Mucosa of rectum (tissue), 2 donors: ENCODE results near the gene TAF4.

Experiments used
- H3K27ac ChIP-seq, 2 donors: one replicate each; pipeline ENCODE4 v1.7.0; 2013; ENCODE audit warnings: inconsistent platforms in 2 of 2, low read depth in 2 of 2, low read length in 2 of 2
- H3K27me3 ChIP-seq, 2 donors: one replicate each; pipeline ENCODE4 v1.7.0; 2013; ENCODE audit warnings: low read length in 2 of 2; ENCODE audit not compliant: control insufficient read depth in 2 of 2, insufficient read depth in 2 of 2
- H3K36me3 ChIP-seq, 2 donors: one replicate each; pipeline ENCODE4 v1.7.0; 2013; ENCODE audit warnings: low read length in 2 of 2; ENCODE audit not compliant: control insufficient read depth in 2 of 2, insufficient read depth in 2 of 2
- H3K4me1 ChIP-seq, 2 donors: one replicate each; pipeline ENCODE4 v1.7.0; 2013; ENCODE audit warnings: low read length in 2 of 2, mild to moderate bottlenecking in 1 of 2; ENCODE audit not compliant: control insufficient read depth in 2 of 2, insufficient read depth in 2 of 2
- H3K4me3 ChIP-seq, 2 donors: one replicate each; pipeline ENCODE4 v1.7.0; 2013; ENCODE audit warnings: low read length in 2 of 2
- H3K9ac ChIP-seq, 2 donors: one replicate each; pipeline ENCODE4 v1.7.0; 2013; ENCODE audit warnings: low read length in 2 of 2, low read depth in 1 of 2, mild to moderate bottlenecking in 1 of 2
- H3K9me3 ChIP-seq, 2 donors: one replicate each; pipeline ENCODE4 v1.7.0; 2013; ENCODE audit warnings: low read length in 2 of 2; ENCODE audit not compliant: control insufficient read depth in 2 of 2
- donor health status: healthy.
- donor health status: Normal muscosa, but diverticular disease.

The TAF4 gene

DNA sequence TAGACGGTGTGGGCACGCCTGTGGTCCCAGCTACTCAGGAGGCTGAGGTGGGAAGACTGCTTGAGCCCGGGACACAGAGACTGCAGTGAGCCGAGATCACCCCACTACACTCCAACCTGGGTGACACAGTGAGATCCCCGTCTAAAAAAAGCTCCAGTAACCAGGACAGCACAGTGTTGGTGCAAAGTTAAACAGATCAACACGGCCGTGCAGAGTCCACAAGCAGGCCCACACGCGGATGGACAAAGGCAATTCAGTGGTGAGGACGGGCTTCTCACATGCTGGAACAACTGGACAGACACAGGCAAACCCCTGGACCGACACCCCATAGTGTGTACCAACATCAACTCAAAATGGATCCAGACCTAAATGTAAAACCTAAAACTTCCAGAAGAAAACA, 41.7 kb downstream of the TAF4 start:
- peaks cover 0 to 4% of the 10 kb centered on the region in 2 donors for H3K4me1 ChIP-seq
- no peaks in the 10 kb centered on the region for H3K36me3 ChIP-seq
- no peaks in the 10 kb centered on the region for H3K27me3 ChIP-seq
- no peaks in the 10 kb centered on the region for H3K9me3 ChIP-seq
- no peak overlapping the region for H3K4me3 ChIP-seq
- H3K27ac ChIP-seq: no peak overlapping the region
- H3K9ac ChIP-seq: no peak overlapping the region

DNA sequence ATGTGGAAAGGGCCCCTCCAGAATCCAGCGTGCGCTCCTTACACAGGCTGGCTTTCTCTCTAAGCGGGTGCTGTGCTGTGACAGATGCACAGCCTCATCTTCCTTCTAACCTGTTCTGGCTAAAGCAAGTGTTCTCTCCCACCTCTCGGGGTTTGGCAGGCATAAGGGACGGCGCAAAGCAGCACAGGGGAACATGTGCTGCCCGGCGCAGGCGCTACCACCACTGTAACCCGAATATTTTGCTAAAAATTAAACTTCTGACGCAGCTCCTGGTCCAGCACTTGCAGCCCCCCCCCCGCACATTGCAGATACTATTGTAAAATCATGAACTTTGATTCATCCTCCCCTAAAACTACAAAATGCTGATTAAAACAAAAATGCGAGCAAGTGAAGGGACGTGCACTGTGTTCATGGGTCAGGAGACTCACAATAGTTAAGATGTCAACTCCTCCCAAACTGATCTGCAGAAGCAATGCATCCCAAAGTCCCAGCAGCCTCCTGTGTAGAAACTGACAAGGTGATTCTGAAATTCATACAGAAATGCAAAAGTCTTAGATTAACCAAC, 43.0 kb downstream of the TAF4 start:
- H3K36me3 ChIP-seq: no peaks in the 10 kb centered on the region
- no peak overlapping the region for H3K27ac ChIP-seq
- H3K9me3 ChIP-seq: no peaks in the 10 kb centered on the region
- H3K9ac ChIP-seq: no peak overlapping the region
- H3K4me1 ChIP-seq: peaks cover 0 to 4% of the 10 kb centered on the region in 2 donors
- no peaks in the 10 kb centered on the region for H3K27me3 ChIP-seq
- no peak overlapping the region for H3K4me3 ChIP-seq

DNA sequence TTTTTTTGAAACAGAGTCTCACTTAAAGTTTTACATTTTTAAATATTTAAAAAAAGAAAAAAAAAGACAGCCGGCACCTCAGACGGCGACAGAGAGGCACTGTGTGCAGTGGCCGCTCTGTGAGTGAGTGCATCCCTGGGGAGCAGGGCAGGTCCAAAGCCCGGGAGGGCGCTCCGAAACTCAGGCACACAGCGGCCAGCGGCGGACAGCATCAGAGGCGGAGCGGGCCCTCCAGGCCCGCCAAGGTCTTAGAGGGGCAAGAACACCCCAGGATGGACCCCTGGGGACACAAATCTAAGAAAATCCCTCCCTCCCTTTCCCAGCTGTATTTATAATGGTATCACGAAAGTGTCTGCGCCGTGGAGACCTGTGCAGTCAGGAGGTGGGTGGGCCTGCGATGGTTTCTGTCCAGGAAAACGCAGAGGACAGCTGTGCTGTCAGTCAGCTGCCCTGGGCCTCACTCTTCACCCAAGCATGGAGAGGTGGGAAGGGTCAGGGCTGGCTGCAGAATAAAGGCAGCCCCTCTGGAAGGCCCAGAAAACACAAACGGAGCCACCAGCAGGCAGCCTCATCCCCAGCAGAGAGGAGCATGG, 43.8 kb downstream of the TAF4 start:
- Histone ChIP-seq H3K4me3 (no peak overlapping the region), H3K36me3 (no peaks in the 10 kb centered on the region), H3K4me1 (peaks cover 0 to 4% of the 10 kb centered on the region in 2 donors), H3K27ac (no peak overlapping the region), H3K9ac (no peak overlapping the region), H3K27me3 (no peaks in the 10 kb centered on the region), H3K9me3 (no peaks in the 10 kb centered on the region)

DNA sequence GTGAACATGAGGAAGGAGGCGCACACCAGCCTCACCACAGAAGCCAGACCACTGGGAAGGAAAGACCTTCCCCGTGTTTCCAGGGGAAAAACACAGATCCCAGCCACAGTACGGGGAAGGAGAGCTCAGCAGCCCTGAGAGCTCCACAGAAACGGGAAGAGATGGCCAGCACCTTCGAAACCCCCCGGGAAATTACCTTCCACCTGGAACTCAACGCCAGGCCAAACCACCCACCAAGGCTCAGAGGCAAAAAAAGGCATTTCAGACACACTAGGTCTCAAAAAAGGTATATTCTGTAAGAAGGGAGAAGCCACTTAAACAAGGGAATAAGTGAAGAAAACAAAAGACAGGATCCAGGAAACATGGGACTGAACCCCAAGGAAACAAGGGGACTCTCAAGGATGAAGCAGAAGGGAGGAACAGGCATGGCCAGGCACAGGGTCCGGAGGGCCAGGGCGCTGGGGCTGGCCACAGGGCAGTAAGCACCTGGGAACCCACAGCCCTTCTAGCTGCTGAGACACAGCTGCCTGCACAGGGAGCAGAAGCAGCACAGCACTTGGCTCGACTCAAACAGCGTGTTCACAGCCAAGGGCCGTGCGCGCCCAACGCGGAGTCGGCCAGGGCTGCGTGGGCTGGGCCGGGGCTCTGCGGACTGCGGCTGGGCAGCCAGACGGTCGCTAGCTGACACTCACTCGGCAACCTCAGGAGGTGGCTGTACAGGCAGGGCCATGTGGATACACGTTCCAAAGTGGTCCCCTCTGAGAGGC, 44.6 kb downstream of the TAF4 start:
- Histone ChIP-seq H3K9ac (no peak overlapping the region), H3K9me3 (no peaks in the 10 kb centered on the region), H3K4me1 (peaks cover 0 to 4% of the 10 kb centered on the region in 2 donors), H3K27ac (no peak overlapping the region), H3K36me3 (no peaks in the 10 kb centered on the region), H3K27me3 (no peaks in the 10 kb centered on the region), H3K4me3 (no peak overlapping the region)

DNA sequence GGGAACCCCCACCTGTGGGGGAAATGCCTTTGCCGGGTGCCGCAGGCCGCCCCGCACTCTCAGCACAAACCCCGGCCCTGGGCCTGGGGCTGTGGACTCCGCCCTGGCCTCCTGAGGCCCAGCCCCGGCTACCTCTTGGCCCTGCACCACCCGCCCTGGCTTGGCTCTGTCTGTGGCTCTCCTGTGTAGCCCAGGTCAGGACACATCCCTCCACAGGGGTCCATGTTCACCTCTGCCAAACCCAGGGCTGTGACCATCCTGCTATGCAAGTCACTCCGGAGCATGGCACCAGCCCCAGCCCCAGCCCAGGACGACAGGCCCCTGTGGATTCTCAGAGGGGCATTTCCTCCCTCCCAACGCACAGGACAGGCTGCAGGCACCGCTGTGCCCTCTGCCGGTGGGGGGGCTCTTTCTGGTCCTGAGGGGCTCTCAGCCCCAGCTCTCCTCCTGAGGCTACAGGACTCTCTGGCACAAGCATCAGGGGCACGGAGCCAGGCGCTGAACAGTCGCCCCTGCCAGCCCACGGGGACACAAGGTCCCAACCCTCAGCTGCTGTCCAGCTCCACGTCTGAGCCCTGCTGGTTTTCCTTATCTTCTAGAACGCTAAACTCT, 45.7 kb downstream of the TAF4 start:
- H3K27ac ChIP-seq: no peak overlapping the region
- no peak overlapping the region for H3K4me3 ChIP-seq
- no peak overlapping the region for H3K9ac ChIP-seq
- no peaks in the 10 kb centered on the region for H3K9me3 ChIP-seq
- H3K4me1 ChIP-seq: no peaks in the 10 kb centered on the region
- no peaks in the 10 kb centered on the region for H3K27me3 ChIP-seq
- H3K36me3 ChIP-seq: no peaks in the 10 kb centered on the region

DNA sequence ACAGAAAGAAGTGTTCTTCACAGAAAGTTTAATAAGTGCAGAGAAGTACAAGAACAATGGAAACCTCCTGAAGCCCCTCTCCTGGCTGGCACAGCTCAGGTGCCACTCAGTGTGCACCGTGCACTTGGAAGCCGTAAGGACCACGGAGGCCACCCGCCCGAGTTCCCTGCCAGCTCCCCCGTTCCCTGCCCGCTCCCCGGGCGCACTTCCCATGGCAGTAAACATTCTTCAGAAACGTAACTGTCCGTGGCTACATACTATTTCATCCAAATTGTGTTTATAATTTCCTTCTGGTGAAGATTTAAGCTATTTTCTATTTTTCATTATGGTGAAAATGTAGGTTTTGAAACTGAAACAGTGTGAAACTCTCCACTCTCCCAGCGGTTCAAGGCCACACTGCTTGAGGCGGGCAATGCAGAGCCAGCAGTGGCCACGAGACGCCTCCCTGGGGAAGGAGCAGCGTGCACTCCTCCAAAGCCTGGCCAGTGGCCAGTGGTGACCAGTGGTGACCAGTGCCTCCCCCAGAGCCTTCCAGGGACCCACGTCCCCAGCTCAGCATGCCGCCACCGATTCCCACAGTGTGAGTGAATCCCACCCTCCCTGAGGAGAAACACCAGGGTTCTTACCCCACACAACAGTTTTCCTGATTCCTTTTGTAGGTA, 46.4 kb downstream of the TAF4 start:
- Histone ChIP-seq H3K4me1 (no peaks in the 10 kb centered on the region), H3K27ac (no peak overlapping the region)

DNA sequence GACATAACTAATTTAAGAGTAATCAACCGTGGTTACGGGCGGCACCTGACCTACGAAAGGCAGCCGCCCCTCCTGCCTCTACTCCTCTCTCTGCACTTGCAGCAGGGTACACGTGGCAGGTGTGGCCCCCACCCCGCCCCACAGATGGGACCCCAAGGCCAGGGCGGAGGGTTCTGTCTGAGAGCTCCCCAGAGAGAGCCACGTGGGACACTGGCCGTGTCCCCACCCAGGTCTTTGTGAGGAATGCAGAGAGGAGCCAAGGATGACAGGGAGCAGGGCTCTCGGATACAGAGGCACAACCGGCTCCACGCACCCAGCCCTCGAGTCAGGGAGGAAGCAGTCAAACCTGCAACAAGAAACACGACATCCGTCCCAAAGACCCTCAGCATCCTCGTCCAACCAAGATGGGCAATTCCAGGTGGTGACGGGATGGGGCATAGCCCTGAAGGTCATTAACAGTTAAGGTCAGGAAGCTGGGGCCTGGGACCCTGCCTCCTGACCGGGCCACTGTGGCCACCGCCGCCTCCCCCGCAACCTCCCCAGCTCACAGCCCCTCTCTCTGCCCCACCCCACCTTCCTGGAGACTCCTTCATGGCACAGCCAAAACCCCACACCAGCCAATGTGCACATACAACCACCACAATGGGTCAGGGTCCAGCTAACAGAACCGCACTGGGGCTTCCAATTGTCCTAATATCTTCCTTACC, 47.1 kb downstream of the TAF4 start:
- H3K9me3 ChIP-seq: no peaks in the 10 kb centered on the region
- H3K4me1 ChIP-seq: no peaks in the 10 kb centered on the region
- no peak overlapping the region for H3K9ac ChIP-seq
- H3K36me3 ChIP-seq: peaks cover under 1 to 8% of the 10 kb centered on the region in 2 donors
- no peak overlapping the region for H3K27ac ChIP-seq
- no peak overlapping the region for H3K4me3 ChIP-seq
- H3K27me3 ChIP-seq: no peaks in the 10 kb centered on the region

More for the DNA sequence above, 46.4 kb downstream of the TAF4 start:
- no peak overlapping the region for H3K4me3 ChIP-seq
- no peaks in the 10 kb centered on the region for H3K9me3 ChIP-seq
- H3K27me3 ChIP-seq: no peaks in the 10 kb centered on the region
- H3K36me3 ChIP-seq: peaks cover 0 to 2% of the 10 kb centered on the region in 2 donors
- H3K9ac ChIP-seq: no peak overlapping the region

DNA sequence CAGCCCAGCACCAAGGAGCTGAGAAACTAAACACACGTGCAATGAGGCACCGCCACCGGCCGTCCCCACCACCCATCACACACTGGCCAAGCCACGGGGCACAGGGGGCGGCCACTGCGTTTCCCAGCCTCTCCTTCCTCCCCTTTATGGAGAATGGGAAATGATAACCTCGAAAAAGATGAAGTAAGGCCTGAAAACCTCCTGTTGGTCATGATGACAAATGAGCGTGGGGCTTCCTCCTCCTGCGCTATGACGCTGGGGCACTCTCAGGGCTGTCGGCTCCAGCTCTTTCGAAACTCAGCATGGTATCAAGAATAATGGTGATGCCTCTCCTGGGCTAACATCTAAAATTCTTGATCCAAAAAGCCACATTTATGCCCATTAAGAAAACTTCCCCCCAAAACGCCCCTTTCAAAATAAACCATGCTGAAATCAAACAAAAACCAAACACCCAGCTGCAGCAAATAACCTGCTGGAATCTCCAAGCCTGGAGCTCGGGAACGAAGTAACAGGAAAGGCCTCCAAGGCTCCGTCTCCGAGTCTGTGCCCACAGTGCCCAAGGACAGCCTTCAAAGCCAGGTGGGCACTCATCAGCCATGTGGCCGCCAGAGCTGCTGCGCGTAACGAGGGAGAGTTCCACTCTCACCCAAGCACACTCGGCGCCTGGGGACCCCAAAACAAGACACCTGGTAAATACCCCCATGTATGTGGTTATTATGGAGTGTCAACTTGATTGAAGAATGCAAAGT, 50.0 kb downstream of the TAF4 start:
- no peaks in the 10 kb centered on the region for H3K4me1 ChIP-seq
- H3K4me3 ChIP-seq: no peak overlapping the region
- H3K36me3 ChIP-seq: peaks cover 16 to 22% of the 10 kb centered on the region in 2 donors
- H3K27me3 ChIP-seq: no peaks in the 10 kb centered on the region
- no peaks in the 10 kb centered on the region for H3K9me3 ChIP-seq
- no peak overlapping the region for H3K27ac ChIP-seq
- H3K9ac ChIP-seq: no peak overlapping the region

DNA sequence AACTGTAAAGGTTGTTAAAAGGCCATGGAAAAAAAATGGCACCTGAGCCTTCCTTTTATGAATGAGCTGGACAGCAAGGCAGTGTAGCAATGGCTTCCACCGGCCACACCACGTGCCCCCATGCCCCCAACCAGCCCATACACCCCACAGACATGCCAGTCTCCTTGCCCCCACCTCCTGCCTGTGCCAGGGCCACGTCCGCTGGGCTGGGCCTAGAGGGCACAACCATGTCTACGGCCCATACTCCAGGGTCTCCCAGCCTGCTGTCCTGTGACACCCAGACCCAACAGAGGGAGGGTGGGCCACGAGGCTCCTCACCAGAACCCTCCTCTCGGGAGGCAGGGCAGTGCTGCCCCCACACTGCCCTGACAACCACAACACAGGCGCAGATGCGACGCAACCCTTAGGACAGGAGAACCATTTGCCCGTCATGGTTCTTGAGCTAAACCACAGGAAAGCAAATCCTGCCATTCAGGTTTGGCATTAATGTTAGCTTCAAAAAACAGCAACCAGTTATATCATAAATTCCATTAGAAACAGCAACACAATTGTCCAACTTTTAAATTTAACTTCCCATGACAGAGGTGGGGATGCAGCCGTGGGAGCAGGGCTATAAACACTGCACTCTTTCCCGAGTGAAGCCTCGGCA, 50.7 kb downstream of the TAF4 start:
- peaks cover 16 to 25% of the 10 kb centered on the region in 2 donors for H3K36me3 ChIP-seq
- no peak overlapping the region for H3K27ac ChIP-seq
- no peaks in the 10 kb centered on the region for H3K27me3 ChIP-seq
- H3K4me1 ChIP-seq: no peaks in the 10 kb centered on the region
- H3K9ac ChIP-seq: no peak overlapping the region
- H3K9me3 ChIP-seq: no peaks in the 10 kb centered on the region
- no peak overlapping the region for H3K4me3 ChIP-seq
